K562 (cell line): ENCODE measurements around the gene TMEM179.

Source experiments
- TEAD1 ChIP-seq, 2 experiments: fragments of 450-650 bp in 1 of 2; sonication (generic) in 1 of 2; formaldehyde crosslinking; IDR thresholded peaks; 2 replicates each; pipeline versions ENCODE4 v1.4.0 to v1.8.0; 2020 to 2022; ENCODE audit warnings: mild to moderate bottlenecking in 2 of 2, missing genetic modification reagents in 1 of 2
- ZNF589 ChIP-seq: fragments of 200-800 bp; sonication (Bioruptor generic); IDR thresholded peaks from 2 replicates; pipeline ENCODE4 v1.6.1; 2016; ENCODE audit warnings: low read depth, missing genetic modification characterization, missing compliant biosample characterization

- no peak for TF ChIP-seq ZNF589 (CRISPR knock-in tag)
- no peak for TF ChIP-seq TEAD1 (CRISPR knock-in tag; IDR thresholded peaks at IDR 0.05)
These were observed 11.8 kb downstream of the TMEM179 start for GRCh38 chr14:104592785-104593184.
